Mucosa of descending colon (tissue), 3 donors: ENCODE data around the gene TEAD1. TPM values are rescaled to one million over a fixed set of nuclear protein-coding genes. Genes with fewer than 3 reads are reported as not detected.
A peak's percentile ranks its signal among the peaks of the same experiment; 100 is the strongest.

Source experiments
- ATAC-seq: fragments of 200-7000 bp; cut with Tn5 transposase; one replicate; pipeline ENCODE4 v1.9.1; 2020; ENCODE audit warnings: mild to moderate bottlenecking, moderate library complexity
- DNase-seq, 3 donors: peaks; one replicate each; pipeline ENCODE4 v3.0.0-alpha.2; 2020
- H3K36me3 ChIP-seq: fragments of 200-600 bp; one replicate; pipeline ENCODE4 v1.8.0; 2021; ENCODE audit warnings: low read depth, mild to moderate bottlenecking
- H3K4me1 ChIP-seq: fragments of 200-600 bp; one replicate; pipeline ENCODE4 v1.8.0; 2021; ENCODE audit warnings: low read depth, mild to moderate bottlenecking
- H3K4me3 ChIP-seq: fragments of 200-600 bp; one replicate; pipeline ENCODE4 v1.8.0; 2021; ENCODE audit warnings: mild to moderate bottlenecking
- H3K9me3 ChIP-seq: fragments of 200-600 bp; one replicate; pipeline ENCODE4 v1.8.0; 2021; ENCODE audit warnings: mild to moderate bottlenecking
- intact Hi-C, 2 donors: fragments of 100-400 bp; cut with DNase I in 1 of 2; cut with micrococcal nuclease in 1 of 2; formaldehyde crosslinking; loops; one replicate each; pipeline versions ENCODE4 v1.11.0 to v1.11.1; 2022; cut with DNase I, micrococcal nuclease
- total RNA-seq, 3 donors: library from RNA; stranded (reverse); fragmentation: NEBNext Ultra II Directional in 2 of 3; extraction: Animal tissue kit (Norgen Biotek cat#: 25700) in 2 of 3; gene quantifications; one replicate each; pipeline versions ENCODE4 v1.2.1 to v1.2.4, GENCODE V29; 2021 to 2023
- TF ChIP-seq, protein P1 (sequence below): fragments of 200-600 bp; IDR thresholded peaks from one replicate; pipeline ENCODE4 v1.8.0; 2022; ENCODE audit warnings: antibody characterized with exemption, mild to moderate bottlenecking
- donor health status: DM: no; HTN: no; CAD: no; lungs with moderate emphysema.
- donor health status: DM: no; HTN: no; CAD: no.
- donor health status: DM: no; HTN: yes; CAD: no.

Gene TEAD1
- total RNA-seq, 3 donors from 2014 or later, result 33.2 to 196 (median 41.1) TPM

DNA sequence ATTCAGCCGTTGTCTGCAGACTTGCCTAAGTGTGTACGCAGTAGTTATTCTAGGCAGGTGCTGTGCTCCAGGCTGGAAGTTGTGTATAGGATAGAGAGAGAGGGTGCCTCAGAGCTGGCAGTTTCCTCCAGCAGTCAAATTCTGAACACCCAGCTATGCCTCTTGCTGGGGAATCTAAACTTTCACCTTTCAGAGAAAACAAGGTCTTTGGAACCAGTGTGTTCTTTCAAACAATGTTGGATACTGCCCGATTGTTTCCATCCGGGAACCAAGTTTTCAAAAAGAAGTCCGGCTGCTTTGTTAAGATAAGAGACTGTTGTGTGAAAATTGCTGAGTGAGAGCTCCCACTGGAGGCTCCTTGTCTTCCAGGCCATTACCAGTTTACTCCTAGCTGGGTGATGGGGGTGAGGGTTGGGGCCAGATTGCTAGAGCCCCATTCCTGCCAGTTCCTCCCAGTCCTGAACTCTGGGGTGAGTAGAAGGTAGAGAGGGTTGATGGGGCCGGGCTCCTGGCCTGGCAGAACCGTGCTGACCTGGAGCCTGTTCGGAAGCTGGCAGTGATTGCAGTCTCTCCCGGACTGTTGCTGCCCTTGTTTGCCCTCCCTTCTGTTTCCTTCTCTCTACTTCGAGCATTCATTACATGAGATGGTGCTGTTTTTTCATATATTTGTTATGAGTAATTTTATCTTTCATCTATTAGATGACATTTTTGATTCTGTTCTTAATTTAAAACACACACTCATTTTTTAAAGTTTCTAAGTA, 150.2 kb downstream of the TEAD1 start:
- TF ChIP-seq, protein P1, sequence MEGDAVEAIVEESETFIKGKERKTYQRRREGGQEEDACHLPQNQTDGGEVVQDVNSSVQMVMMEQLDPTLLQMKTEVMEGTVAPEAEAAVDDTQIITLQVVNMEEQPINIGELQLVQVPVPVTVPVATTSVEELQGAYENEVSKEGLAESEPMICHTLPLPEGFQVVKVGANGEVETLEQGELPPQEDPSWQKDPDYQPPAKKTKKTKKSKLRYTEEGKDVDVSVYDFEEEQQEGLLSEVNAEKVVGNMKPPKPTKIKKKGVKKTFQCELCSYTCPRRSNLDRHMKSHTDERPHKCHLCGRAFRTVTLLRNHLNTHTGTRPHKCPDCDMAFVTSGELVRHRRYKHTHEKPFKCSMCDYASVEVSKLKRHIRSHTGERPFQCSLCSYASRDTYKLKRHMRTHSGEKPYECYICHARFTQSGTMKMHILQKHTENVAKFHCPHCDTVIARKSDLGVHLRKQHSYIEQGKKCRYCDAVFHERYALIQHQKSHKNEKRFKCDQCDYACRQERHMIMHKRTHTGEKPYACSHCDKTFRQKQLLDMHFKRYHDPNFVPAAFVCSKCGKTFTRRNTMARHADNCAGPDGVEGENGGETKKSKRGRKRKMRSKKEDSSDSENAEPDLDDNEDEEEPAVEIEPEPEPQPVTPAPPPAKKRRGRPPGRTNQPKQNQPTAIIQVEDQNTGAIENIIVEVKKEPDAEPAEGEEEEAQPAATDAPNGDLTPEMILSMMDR, result no peak
- H3K4me1 ChIP-seq, result peaks cover 23% of the 10 kb centered on the region
- DNase-seq (peak in 2 of 3 donors; percentile 29 to 48), ATAC-seq (peak; percentile 42)
- H3K4me3 ChIP-seq, result no peak overlapping the region
- intact Hi-C loops, result no loop called here
- no peaks in the 10 kb centered on the region for H3K9me3 ChIP-seq
- H3K36me3 ChIP-seq, result no peaks in the 10 kb centered on the region

DNA sequence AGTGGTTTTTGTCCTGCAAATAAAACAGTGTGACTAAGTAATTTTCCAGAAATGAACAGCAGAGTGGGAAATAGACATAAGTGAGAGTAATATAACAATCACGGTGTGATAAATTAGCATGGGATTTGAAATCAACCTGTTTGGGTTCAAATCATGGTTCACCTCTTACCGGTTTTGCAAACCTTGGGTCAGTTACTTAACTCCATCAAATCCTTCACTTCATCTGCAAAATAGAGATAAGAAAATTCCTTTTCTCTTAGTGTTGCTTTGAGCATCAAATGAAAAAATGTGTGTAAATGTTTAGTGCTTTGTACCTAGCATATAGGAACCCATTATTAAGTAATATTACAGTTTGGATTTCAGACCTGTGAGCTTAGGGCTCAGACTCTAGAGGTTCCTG, 152.2 kb downstream of the TEAD1 start:
- DNase-seq (no peak), ATAC-seq (no peak)
- Histone ChIP-seq H3K4me3 (no peak overlapping the region), H3K36me3 (no peaks in the 10 kb centered on the region), H3K9me3 (no peaks in the 10 kb centered on the region), H3K4me1 (peaks cover 25% of the 10 kb centered on the region)
- intact Hi-C loops, result no loop called here
- TF ChIP-seq, protein P1, result no peak

DNA sequence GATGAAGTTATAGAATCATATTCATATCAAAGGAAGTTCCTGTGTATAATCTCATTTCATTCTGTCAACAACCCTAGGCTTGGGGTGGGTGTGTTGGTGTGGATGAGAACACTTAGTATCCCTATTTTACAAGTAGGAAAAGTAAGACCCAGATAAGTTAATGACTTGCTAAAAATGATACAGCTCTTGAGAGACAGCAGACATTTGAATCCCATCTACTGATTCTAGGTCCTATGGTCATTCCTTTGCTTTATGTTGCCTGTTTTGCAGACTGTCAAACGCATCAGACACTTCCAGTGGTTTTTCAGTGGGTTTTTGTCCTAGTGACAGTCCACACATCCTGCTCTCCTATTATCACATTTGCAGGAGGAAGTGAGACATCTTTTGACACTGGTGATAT, 153.1 kb downstream of the TEAD1 start:
- H3K4me1 ChIP-seq, result peaks cover 25% of the 10 kb centered on the region
- no peaks in the 10 kb centered on the region for H3K36me3 ChIP-seq
- no peak for DNase-seq

DNA sequence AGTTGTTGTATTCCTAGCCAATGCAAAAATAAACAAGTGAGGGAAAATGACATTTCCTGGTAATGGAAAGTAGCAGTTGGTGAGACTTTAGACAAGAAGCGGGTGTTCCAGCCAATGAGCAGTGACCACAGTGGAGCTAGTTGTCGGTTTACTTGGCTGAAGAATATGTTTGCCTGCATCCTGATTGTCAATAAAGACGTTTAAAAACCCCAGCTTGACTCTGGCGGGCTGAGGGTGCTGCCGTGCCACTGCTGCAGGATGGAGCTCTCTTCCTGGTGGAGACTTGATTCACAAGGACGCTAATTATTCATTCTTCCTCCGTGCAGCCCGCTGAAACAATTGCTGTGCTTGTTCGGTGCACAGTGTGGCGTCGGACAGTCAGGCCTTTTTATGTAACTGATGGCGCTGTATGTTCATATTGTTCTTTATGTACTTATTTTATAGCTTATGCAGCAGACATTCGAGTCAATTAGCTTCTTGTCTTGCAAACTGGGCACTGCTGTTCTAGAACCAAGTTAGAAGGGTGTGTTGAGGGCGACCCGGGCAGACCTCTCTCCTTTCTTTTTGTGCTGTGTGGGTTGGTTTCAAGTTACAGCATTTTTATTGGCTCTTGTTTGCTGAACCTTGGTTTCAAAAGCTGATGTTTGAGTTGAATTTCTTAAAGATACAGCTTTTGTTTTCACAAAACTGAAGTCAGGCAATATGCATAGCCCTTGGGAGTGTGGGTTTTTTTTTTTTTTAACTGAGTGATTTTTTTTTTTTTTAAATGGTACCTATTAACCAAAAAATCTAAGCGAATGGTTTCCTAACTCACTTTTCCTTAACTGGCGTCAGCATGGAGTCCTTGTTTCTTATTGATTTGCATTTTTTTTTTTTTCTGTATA, 153.9 kb downstream of the TEAD1 start:
- ATAC-seq (peak; percentile 82), DNase-seq (peak in 2 of 3 donors; percentile 64 to 67)
- Histone ChIP-seq H3K4me3 (no peak overlapping the region), H3K36me3 (no peaks in the 10 kb centered on the region), H3K9me3 (no peaks in the 10 kb centered on the region), H3K4me1 (peaks cover 25% of the 10 kb centered on the region)
- TF ChIP-seq, protein P1, result no peak
- intact Hi-C loops, result no loop called here

More for the DNA sequence above, 153.1 kb downstream of the TEAD1 start:
- H3K9me3 ChIP-seq, result no peaks in the 10 kb centered on the region
- TF ChIP-seq, protein P1, result no peak
- no peak for ATAC-seq
- intact Hi-C loops, result no loop called here
- H3K4me3 ChIP-seq, result no peak overlapping the region

DNA sequence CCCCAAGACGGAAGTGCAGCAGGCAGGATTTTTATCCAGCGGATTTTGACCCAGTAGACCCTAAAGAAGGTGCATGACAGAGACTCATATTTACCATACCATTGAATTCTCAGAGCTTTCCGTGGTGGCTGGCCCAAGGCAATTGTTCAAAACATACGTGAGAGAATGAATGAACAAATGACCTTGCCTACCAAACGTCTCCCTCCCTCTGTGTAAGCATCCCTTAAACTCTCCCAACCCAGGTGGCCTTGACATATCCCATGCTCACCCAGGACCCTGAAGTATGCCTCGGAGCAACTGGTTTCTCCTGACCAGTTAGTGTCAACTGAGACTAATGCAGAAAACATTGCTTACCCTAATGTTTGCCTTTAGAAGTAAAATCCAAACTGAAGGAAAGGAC, 154.9 kb downstream of the TEAD1 start:
- ATAC-seq (no peak), DNase-seq (no peak)
- TF ChIP-seq, protein P1, result no peak
- intact Hi-C loops, result no loop called here
- no peaks in the 10 kb centered on the region for H3K9me3 ChIP-seq
- no peaks in the 10 kb centered on the region for H3K36me3 ChIP-seq
- H3K4me1 ChIP-seq, result peaks cover 25% of the 10 kb centered on the region
- no peak overlapping the region for H3K4me3 ChIP-seq
